HG03520 (cell line): ENCODE data around the gene OLAH.

Source experiments
- ATAC-seq: cut with Tn5 transposase; IDR thresholded peaks from one replicate; pipeline ENCODE4 v1.9.1; 2021; ENCODE audit warnings: mild to moderate bottlenecking, moderate library complexity; ENCODE audit not compliant: unreplicated experiment

The OLAH gene

DNA sequence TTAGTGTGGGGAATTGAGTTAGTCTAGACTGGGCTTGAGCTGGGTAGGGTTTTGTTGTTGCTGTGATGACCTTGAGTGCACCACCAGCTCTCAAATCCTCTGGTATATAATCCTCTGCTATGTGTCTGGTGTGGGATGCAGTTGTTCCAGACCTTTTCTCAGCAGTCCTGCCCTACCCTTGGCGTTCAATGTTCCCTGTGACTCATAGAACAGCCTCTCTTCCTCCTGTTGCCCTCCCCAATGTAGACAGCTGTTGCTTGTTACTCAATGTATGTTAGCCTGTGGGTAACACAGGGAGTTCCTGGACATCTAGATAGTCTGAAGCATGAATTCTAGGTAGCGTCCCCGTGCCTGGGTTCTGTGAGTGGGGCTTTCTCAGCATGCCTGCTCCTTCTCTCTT is 25.1 kb downstream of the OLAH start:
- no peak for ATAC-seq

- ATAC-seq, result no peak
Observed at GRCh38 chr10:15069230-15069629, 25.5 kb downstream of the OLAH start.

DNA sequence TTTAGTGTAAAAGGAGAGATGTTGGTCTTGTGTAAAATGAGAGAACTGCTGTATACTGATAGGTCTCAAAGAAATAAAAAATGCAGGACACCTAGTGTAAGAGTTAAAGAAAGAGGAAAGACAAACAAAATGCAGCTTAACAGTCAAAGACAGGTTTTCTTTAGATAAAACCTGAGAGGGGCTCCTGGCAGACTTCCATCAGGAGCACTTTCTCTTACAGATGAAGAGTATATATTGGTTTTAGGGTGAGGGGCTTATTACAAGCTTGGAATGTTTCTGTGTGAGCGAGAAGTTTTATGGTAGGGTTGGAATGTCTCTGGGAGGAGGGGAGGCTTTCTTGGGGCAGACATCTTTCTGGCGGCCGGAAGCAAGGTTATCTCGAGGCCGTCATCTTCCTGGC is 28.6 kb downstream of the OLAH start:
- ATAC-seq, result no peak

DNA sequence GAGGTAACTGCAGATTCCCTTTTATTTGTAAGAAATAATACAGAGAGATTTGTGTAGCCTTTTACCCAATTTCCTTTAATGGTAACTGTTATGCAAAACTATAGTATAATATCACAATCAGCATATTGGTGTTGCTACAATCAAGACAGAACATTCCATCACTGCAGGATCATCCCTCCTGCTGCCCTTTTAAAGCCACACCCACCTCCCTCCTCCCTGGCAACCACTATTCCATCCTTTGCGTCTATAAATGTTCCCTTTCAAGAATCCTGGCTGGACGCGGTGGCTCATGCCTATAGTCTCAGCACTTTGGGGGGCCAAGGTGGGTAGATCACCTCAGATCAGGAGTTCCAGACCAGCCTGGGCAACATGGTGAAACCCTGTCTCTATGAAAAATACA is 31.7 kb downstream of the OLAH start:
- ATAC-seq, result no peak

GRCh38 chr10:15083674-15084501 is 40.1 kb downstream of the OLAH start:
- no peak for ATAC-seq

GRCh38 chr10:15084502-15084922 is 40.8 kb downstream of the OLAH start:
- no peak for ATAC-seq

DNA sequence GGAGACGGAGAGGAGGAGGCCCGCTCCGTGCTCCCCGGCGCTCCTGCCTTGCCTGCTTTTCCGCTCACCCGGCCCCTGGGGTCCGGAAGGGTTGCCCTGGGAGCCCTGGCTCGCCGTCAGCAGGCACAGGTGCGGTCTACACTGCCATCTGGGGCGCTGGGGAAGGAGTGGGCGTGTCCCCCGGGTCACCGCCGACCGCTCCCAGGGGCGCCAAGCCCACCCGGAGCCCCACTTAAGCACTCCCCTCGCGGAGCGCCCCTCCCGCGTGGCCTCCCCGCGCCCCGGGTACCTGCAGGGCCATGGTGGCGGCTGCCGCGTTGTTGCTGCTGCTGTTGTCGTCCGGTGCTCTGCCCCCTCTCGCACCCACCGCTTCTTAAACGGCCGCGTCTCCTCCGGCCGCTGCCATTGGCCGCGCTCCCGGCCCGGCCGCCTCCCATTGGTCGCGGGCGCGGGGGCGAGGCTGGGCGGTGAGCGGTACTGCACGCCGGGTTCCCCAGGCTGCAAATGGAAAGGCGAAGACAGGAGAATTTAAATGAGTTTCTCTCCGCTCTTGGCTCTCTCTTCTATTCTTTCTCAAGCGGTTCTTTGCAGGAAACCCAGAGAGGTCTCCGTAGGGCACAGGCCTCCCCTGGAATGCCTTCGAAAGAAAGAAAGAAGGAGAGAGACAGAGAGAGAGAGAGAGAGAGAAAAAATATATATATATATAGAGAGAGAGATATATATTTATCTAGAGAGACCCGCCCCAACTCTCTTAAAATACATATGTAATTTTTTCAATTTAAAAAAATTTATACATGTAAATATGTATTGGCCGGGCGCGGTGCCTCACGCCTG is 44.9 kb downstream of the OLAH start, which contains the start of gene ACBD7:
Gene ACBD7 (minus strand): TSS at position 349 of the 834 bp plus-strand sequence. CDS start 48 bp downstream, at position 301.
- ATAC-seq, result peak; percentile 99

- ATAC-seq, result no peak
Observed at GRCh38 chr10:15091418-15091817, 47.7 kb downstream of the OLAH start.

GRCh38 chr10:15092855-15093408 is 49.2 kb downstream of the OLAH start:
- ATAC-seq, result no peak

- peak; percentile 12 for ATAC-seq
Observed at GRCh38 chr10:15096661-15097010, 52.9 kb downstream of the OLAH start.

DNA sequence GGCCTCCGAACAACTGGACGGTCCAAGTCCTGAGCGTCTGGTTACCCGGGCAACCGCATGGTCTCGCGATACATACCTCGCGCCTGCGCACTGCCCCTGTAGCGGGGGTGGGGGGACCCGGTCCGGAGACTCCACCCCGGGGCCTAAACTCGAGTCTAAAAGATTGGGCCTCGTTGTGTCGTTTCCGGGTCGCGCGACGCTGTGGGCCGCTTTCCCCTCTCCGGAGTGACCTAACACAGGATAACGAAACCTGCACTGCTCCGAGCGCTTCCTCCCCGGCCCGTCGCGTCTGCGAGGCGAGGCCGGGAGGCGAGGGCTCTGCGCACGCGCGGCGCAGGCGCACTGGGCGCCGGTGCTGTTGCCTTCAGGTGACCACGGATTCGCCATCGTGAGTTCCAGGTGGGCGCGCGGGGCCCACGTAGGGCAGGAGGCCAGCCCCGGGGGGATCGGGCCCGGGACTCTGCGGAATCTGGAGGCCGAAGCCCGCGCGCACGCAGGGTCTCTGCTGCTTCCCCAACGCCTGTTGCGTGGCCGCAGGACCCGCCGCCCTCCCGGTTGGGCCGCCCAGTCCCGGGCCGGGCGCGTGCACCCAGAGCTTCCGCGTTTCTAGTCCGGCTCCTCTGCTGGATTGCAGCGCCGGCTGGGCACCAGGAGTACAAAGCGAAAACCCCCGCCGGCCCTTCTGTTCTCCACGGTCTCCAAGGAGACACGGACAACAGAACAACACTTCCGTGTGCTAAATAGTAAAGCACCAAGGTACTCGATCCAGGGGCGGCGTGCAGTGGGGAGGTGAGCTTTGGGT is 53.5 kb downstream of the OLAH start, which contains the start of gene RPP38:
Gene RPP38 (plus strand): TSS at position 345 of the 802 bp plus-strand sequence. CDS start 5,960 bp downstream, outside the sequence.
- peak; percentile 76 for ATAC-seq

DNA sequence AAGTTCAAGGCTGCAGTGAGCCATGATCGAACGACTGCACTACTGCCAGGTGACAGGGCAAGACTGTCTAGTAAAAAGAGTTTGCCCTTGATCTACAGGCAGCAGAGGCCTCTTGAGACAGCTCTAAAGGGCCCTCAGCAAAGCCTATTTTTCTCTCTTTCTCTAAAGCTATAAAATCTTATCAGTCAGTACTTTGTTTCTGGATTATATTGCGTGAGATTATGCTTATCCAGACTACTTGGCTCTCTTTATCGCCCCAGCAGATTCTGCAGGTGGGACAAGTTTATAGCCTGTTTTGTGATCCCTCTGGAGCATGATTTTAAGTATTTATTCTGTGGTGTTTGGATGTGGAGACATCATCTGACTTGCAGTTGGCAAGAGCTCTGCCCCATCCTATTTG is 56.1 kb downstream of the OLAH start:
- no peak for ATAC-seq

- ATAC-seq, result no peak
Observed at GRCh38 chr10:15103513-15103912, 59.8 kb downstream of the OLAH start.

DNA sequence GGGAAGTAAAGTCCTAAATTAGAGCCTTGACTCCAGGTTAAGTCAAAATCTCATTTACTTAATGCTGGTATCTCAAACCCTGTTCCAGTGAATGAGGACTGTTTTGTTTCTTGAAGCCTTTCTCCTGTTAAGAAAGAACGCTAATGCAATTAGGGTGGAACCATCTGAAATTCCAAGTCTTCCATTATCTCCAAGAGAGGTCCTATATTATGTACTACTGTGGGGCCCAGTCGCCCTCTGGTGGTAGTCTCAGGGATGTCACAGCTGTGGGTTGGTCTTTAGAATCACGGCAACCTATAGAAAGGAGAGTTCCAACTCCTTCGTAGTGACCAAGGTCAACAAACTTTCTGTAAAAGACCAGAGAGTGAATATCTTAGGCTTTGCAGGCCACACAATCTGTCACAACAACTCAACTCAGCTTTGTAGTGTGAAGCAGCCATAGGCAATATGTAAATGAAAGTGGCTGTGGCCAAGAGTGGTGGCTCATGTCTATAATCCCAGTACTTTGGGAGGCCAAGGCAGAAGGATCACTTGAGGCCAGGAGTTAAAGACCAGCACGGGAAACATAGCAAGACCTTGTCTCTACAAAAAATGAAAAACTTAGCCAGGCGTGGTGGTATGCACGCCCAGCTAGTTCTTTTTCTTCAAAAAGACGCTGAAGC is 62.7 kb downstream of the OLAH start:
- peak; percentile 73 for ATAC-seq

- no peak for ATAC-seq
Observed at GRCh38 chr10:15112657-15113056, 68.9 kb downstream of the OLAH start.

GRCh38 chr10:15113766-15114165 is 70.0 kb downstream of the OLAH start:
- ATAC-seq, result no peak

- ATAC-seq, result no peak
Observed at GRCh38 chr10:15116225-15116624, 72.5 kb downstream of the OLAH start.

GRCh38 chr10:15118615-15119014 is 74.9 kb downstream of the OLAH start:
- ATAC-seq, result no peak

DNA sequence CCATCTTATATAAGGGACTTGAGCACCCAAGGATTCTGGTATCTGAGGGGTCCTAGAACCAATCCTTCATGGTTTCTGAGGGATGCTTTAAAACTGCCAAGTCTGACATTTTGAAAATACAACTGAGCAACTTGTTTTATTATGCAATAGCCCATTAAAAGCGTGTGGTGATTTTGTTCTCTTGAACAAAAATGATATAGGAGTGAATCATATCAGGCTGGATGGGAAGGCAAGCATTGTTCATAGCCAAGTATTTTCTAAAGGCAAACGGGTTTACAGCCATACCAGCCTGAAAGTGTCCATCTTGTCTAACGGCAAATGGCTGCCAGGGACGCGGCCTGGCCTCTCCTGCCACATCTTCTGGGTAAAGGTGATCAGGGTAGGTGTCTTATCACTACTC is 76.8 kb downstream of the OLAH start:
- ATAC-seq, result no peak

GRCh38 chr10:15121707-15122106 is 78.0 kb downstream of the OLAH start:
- no peak for ATAC-seq
